Breast epithelium (tissue), 3 donors: ENCODE measurements around the gene CCL22.

Source experiments
- CTCF ChIP-seq, 3 donors: fragments of 450-650 bp; IDR thresholded peaks; one replicate each; pipeline ENCODE4 v1.5.1; 2016 to 2017; ENCODE audit warnings: antibody characterized with exemption in 3 of 3, mild to moderate bottlenecking in 3 of 3, moderate library complexity in 3 of 3
- POLR2A ChIP-seq: fragments of 450-650 bp; IDR thresholded peaks from one replicate; pipeline ENCODE4 v1.6.1; 2016; ENCODE audit warnings: antibody characterized with exemption, mild to moderate bottlenecking, moderate library complexity
- POLR2AphosphoS5 ChIP-seq, 3 donors: sonication (generic); formaldehyde crosslinking; IDR thresholded peaks; one replicate each; pipeline ENCODE4 v1.6.1; 2017; ENCODE audit warnings: antibody characterized with exemption in 3 of 3

DNA sequence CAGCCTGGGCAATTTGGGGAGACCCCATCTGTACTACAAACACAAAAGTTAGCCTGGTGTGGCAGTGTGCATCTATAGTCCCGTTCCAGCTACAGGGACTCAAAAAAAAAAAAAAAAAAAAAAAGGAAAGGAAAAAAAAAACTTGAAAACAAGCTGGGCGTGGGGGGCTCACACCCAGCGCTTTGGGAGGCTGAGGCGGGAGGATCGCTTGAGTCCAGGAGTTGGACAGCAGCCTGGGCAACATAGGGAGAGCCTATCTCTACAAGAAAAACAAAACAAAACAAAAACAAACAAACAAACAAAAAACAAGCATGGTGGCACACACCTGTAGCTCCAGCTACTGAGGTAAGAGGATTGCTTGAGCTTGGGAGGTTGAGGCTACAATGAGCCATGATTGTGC, 33.1 kb downstream of the CCL22 start:
- TF ChIP-seq POLR2AphosphoS5 (IDR thresholded peaks at IDR 0.05) (no peak), POLR2A (no peak), CTCF (IDR thresholded peaks at IDR 0.05) (no peak)
